HFF-Myc (cell line): ENCODE measurements around the gene CWC27.

ENCODE experiments used
- DNase-seq: peaks from one replicate; pipeline ENCODE4 v3.0.0-alpha.2; 2011; ENCODE audit warnings: low read depth; ENCODE audit errors: extremely low read depth
- H3K4me3 ChIP-seq: replicated peaks from 2 replicates; pipeline ENCODE4 v1.5.1; 2011; ENCODE audit warnings: low read depth, mild to moderate bottlenecking, control low read depth, low read length
- TF ChIP-seq, protein P1 (sequence below): IDR thresholded peaks from 2 replicates; pipeline ENCODE4 v1.5.1; 2012; ENCODE audit warnings: mild to moderate bottlenecking, low read depth, low read length, control low read depth; ENCODE audit errors: missing control alignments

The CWC27 gene

DNA sequence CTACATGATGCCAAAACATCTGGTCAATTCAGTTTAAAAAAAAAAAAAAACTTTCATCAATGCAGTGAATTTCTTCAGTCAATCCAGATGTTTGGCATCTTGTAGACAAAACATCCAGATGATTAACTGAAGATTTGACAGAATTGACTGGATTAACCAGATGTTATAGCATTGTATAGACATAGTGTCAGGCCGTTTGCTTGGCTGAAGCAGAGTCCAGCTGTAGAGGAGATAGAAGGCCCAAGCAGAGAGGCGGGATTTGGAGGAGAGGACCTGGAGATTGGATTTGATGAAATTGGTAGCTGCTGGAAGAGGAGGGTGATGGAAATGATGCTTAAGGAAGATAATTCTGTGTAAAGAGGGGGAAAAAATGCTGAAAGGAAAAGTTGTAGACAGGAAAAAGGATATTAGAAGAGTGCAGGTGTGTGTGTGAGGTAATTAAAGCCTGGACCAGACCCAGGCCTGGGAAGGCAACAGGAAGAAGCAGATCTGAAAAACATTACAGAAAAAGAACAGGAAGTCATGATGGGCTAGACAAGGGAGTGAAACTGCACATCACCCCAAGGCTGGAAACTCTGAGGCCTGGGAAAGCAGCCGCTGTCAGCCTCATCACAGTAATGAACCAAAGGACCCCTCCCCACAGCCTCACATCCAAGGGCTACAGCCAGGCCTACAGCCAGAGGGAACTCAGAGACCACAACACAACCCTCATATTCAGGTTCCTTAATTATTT is 258.3 kb downstream of the CWC27 start:
- no peak for DNase-seq
- no peak overlapping the region for H3K4me3 ChIP-seq

DNA sequence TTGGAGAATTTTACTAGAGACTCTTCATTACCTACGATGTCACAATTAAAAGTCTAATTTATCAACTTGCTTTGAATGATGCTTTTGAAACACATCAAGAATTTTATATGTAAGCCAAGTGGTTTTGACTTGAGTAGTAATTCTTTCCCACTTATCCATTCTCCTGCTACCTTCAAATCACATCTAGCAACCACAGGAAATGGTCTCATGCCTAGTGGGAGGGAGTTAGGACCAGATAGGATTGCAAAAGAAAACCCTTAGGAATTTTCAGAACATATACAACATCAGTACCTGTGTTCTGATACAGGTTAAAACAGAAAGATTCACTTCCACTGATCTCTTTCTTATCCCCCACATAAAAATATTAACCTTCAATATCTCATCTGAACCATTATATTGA is 260.4 kb downstream of the CWC27 start:
- TF ChIP-seq, protein P1, sequence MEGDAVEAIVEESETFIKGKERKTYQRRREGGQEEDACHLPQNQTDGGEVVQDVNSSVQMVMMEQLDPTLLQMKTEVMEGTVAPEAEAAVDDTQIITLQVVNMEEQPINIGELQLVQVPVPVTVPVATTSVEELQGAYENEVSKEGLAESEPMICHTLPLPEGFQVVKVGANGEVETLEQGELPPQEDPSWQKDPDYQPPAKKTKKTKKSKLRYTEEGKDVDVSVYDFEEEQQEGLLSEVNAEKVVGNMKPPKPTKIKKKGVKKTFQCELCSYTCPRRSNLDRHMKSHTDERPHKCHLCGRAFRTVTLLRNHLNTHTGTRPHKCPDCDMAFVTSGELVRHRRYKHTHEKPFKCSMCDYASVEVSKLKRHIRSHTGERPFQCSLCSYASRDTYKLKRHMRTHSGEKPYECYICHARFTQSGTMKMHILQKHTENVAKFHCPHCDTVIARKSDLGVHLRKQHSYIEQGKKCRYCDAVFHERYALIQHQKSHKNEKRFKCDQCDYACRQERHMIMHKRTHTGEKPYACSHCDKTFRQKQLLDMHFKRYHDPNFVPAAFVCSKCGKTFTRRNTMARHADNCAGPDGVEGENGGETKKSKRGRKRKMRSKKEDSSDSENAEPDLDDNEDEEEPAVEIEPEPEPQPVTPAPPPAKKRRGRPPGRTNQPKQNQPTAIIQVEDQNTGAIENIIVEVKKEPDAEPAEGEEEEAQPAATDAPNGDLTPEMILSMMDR, result no peak
- DNase-seq, result no peak
- H3K4me3 ChIP-seq, result no peak overlapping the region

More for the DNA sequence above, 258.3 kb downstream of the CWC27 start:
- TF ChIP-seq, protein P1, result no peak

DNA sequence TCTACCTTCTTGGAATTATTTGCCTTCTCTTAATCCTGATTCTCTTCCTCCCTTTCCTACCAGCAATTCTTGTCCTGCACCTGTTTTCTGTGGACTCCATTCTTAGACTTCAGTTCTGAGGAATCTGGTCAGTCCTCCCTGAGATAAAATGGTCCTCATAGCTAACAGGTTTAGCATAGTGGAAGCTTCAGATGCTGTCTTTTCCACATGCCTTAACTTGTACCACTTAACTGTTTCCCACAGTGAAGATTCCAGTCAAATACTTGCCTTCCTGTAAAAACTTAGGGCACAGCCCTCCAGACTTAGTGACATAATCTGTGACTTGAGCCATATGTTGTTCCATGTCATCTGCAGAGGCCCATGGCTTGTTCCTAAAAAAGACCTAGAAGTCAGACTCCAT is 261.3 kb downstream of the CWC27 start:
- TF ChIP-seq, protein P1, result no peak
- DNase-seq, result no peak
- H3K4me3 ChIP-seq, result no peak overlapping the region

DNA sequence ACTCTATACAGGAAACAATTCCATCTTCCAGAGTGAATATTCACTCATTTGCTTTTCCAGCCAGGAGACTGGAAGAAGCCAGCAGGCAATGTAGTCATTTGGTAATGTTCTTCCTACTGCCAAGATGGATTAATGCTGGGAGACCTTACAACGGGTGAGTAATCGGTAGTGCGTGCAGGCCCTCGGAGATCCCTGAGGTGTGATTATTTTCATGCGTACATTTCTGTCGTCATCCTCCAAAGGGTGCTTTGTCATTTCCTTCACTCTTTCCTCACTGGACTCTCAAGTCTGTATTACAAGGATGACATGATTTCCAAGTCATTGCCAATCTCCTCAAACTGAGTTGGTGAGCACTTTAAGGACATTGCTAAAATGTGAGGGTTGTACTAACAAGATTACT is 263.5 kb downstream of the CWC27 start:
- DNase-seq, result peak; percentile 66
- no peak overlapping the region for H3K4me3 ChIP-seq
- TF ChIP-seq, protein P1, result no peak

DNA sequence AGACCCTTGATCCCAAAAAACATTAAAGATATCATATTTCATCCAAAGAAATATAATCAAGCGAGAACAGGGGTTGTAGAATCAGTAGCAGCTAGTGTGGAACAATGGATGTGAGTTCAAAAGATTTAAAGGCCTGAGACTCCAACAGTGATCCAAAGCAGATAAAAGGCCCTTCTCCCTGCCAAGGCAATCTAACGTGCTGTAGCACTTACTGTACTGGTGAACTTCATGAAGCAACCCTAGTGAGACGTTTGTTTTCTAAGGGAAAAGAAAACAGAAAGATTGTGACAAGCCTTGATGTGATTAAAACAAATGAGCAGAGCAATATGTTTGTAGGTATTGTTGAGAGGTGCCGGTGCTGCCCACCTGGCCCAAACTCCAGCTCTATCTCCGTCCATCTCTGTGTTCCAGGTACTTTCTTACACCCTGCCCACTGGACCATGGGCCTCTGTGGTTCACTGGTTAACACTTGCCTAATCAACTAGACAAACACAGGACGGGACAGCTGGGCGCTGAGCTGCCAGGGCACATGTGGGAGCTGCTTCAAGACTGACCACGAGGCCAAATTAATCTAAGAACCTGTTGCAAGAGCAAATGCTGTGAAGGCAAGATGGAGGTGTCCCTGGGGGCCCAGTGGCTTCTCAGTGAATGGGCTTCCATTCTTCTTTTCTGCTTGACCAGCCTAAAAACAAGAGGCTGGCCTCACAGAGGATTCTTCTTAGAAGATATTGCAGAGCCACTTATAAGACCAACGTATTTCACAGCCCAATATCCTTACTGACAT is 265.5 kb downstream of the CWC27 start:
- no peak overlapping the region for H3K4me3 ChIP-seq
- TF ChIP-seq, protein P1, result no peak
- no peak for DNase-seq

DNA sequence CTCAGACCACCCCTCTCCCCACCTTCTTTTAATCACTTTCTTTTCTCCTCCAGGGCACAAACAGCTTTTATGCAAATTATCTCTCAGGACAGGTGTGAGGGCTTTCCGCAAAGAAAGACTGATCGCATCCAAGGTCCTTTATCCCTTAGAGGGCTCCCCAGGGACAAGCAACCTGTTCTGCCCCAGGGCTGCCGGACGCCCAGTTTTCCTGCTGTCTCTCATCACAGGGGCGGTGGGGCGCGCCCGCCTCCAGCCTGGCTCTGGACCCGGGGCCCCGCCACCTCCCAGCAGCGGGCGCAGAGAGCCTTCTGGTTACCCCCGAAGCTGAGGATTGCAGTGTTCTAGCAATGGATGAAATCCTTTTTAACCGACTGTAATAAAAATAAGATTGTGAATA is 266.1 kb downstream of the CWC27 start:
- no peak for DNase-seq
- TF ChIP-seq, protein P1, result no peak
- H3K4me3 ChIP-seq, result peak overlapping the region; percentile 44
